Measurements from ENCODE around the gene IFNA16. TPM values are rescaled to one million over a fixed set of nuclear protein-coding genes. Genes with fewer than 3 reads are reported as not detected.
"Not testable (repeated sequence)": the region's sequence is repeated elsewhere in the genome, so short reads cannot be mapped to it uniquely, and the experiment has no call there.

The IFNA16 gene
- total and polyA plus RNA-seq, 4 experiments from 2014 or later = not detected

- CTCF ChIA-PET (ENCODE audit: partially characterized antibody) = interaction anchor here (1.7 kb wide), 1 partner anchor 16 kb away, joined by 4 read pairs; no protein-coding TSS in a partner anchor
- H3K36me3 ChIP-seq (ENCODE audit: insufficient read depth, low read length); intact Hi-C loops (cut with micrococcal nuclease); H3K4me3 ChIP-seq (ENCODE audit: low read length in 2 of 2); H3K9me3 ChIP-seq (ENCODE audit: control insufficient read depth in 1 of 2, low read length in 2 of 2); H3K9me3 Mint-ChIP-seq; H3K4me3 Mint-ChIP-seq; H3K27me3 Mint-ChIP-seq; H3K36me3 Mint-ChIP-seq; H3K27me3 ChIP-seq (ENCODE audit: insufficient read depth, low read length); DNase-seq; POLR2A ChIA-PET (ENCODE audit: partially characterized antibody); H3K27ac ChIP-seq (ENCODE audit: low read depth, low read length); H3K4me1 ChIP-seq (ENCODE audit: insufficient read depth, low read length); H3K27ac Mint-ChIP-seq: not testable (repeated sequence)
- peaks cover 14 to 23% (median 15%) of the 10 kb centered on the region in 4 donors for H3K4me1 Mint-ChIP-seq
Observed at GRCh38 chr9:21166560-21166959, 50.6 kb downstream of the IFNA16 start, which contains the start of gene IFNA21. Gene IFNA21, minus strand, starts transcription at chr9:21166660. Its CDS starts 48 bp downstream, at chr9:21166612.

Other genes with a start within 250 kb of the IFNA16 start
- 10 to 100 TPM; 16.0 to 18.3 TPM for gene HACD4, start 185.7 kb downstream of the IFNA16 start, total RNA-seq
- gene HACD4, start 185.7 kb downstream of the IFNA16 start, polyA plus RNA-seq = 1 to 10 TPM; 5.3 to 7.9 TPM
- gene IFNB1, start 139.4 kb downstream of the IFNA16 start, total RNA-seq = not detected
- gene IFNB1, start 139.4 kb downstream of the IFNA16 start, polyA plus RNA-seq = under 1 TPM in 1 of 2 donors, not detected in 1; 0.40 TPM
- gene IFNW1, start 75.5 kb downstream of the IFNA16 start, total RNA-seq = not detected
- gene IFNW1, start 75.5 kb downstream of the IFNA16 start, polyA plus RNA-seq = not detected
- gene IFNA21, start 50.7 kb downstream of the IFNA16 start, total RNA-seq = not detected
- gene IFNA21, start 50.7 kb downstream of the IFNA16 start, polyA plus RNA-seq = not detected
- not detected for gene IFNA4, start 29.7 kb downstream of the IFNA16 start, total RNA-seq
- gene IFNA4, start 29.7 kb downstream of the IFNA16 start, polyA plus RNA-seq = not detected
- not detected for gene IFNA7, start 15.1 kb downstream of the IFNA16 start, total RNA-seq
- gene IFNA7, start 15.1 kb downstream of the IFNA16 start, polyA plus RNA-seq = not detected
- not detected for gene IFNA10, start 10.2 kb downstream of the IFNA16 start, total RNA-seq
- gene IFNA10, start 10.2 kb downstream of the IFNA16 start, polyA plus RNA-seq = not detected
- gene IFNA17, start 10.9 kb upstream of the IFNA16 start, total RNA-seq = not detected
- gene IFNA17, start 10.9 kb upstream of the IFNA16 start, polyA plus RNA-seq = not detected
- not detected for gene IFNA14, start 22.7 kb upstream of the IFNA16 start, total RNA-seq
- not detected for gene IFNA14, start 22.7 kb upstream of the IFNA16 start, polyA plus RNA-seq
- not detected for gene IFNA5, start 88.0 kb upstream of the IFNA16 start, total RNA-seq
- gene IFNA5, start 88.0 kb upstream of the IFNA16 start, polyA plus RNA-seq = not detected
- 10 to 100 TPM; 38.7 to 40.1 TPM for gene KLHL9, start 118.1 kb upstream of the IFNA16 start, total RNA-seq
- gene KLHL9, start 118.1 kb upstream of the IFNA16 start, polyA plus RNA-seq = 10 to 100 TPM; 14.3 to 18.1 TPM
- not detected for gene IFNA6, start 133.6 kb upstream of the IFNA16 start, total RNA-seq
- gene IFNA6, start 133.6 kb upstream of the IFNA16 start, polyA plus RNA-seq = not detected
- gene IFNA13, start 150.7 kb upstream of the IFNA16 start, total RNA-seq = not detected
- gene IFNA13, start 150.7 kb upstream of the IFNA16 start, polyA plus RNA-seq = not detected
- not detected for gene IFNA2, start 168.1 kb upstream of the IFNA16 start, total RNA-seq
- gene IFNA2, start 168.1 kb upstream of the IFNA16 start, polyA plus RNA-seq = not detected
- gene IFNA8, start 191.8 kb upstream of the IFNA16 start, total RNA-seq = not detected
- gene IFNA8, start 191.8 kb upstream of the IFNA16 start, polyA plus RNA-seq = not detected
- not detected for gene IFNA1, start 223.1 kb upstream of the IFNA16 start, total RNA-seq
- gene IFNA1, start 223.1 kb upstream of the IFNA16 start, polyA plus RNA-seq = not detected

All from CD4-positive, alpha-beta memory T cell (primary cell).